HepG2 (cell line): Measurements from ENCODE around the gene MEI1. TPM values are rescaled to one million over a fixed set of nuclear protein-coding genes. Genes with fewer than 3 reads are reported as not detected.
A peak's percentile ranks its signal among the peaks of the same experiment; 100 is the strongest.

Experiments
- ATAC-seq: fragments of 200-7000 bp; cut with Tn5 transposase; 3 replicates; pipeline ENCODE4 v1.9.1; 2020; ENCODE audit warnings: mild to moderate bottlenecking, moderate library complexity
- BruUV-seq: library from RNA; stranded (reverse); fragments of 400-500 nt; replicated peaks from 2 replicates; lab custom pipeline; 2021; lab: Mats Ljungman, UMichigan
- CTCF ChIA-PET: fragments of 300-600 bp; formaldehyde crosslinking; extraction: SDS; loops from one replicate; lab custom pipeline; 2021; ENCODE audit warnings: low total read pairs, inconsistent platforms, low intra/inter-chr PET ratio; lab: Yijun Ruan, JAX
- POLR2A ChIA-PET: fragments of 350-600 bp; sonication (Branson Sonifier 250); formaldehyde crosslinking; loops from one replicate; lab custom pipeline; 2020; ENCODE audit warnings: antibody characterized with exemption, inconsistent platforms; lab: Yijun Ruan, JAX
- DNase-seq: peaks from one replicate; pipeline ENCODE4 v3.0.0-alpha.2; 2015; ENCODE audit warnings: low spot score
- FAIRE-seq: peaks from 3 replicates; lab custom pipeline; 2011; peaks lifted over from hg19 to GRCh38; lab: Jason Lieb, UNC
- H2AFZ ChIP-seq: one replicate; pipeline ENCODE4 v1.6.1; 2011; ENCODE audit warnings: low read length, inconsistent platforms
- H3K27ac ChIP-seq: fragments of 300-600 bp; 3 replicates; pipeline ENCODE4 v1.8.0; 2011; ENCODE audit warnings: mixed run types, mild to moderate bottlenecking, mixed read lengths, low read length, inconsistent platforms; ENCODE audit not compliant: insufficient read depth; ENCODE audit errors: extremely low read length
- H3K27me3 ChIP-seq, 2 experiments: fragments of 200-600 bp in 1 of 2; 2 replicates in 1 of 2; 3 replicates in 1 of 2; pipeline versions ENCODE4 v1.6.0 to v1.8.0; 2011; ENCODE audit warnings: low read length in 2 of 2, mild to moderate bottlenecking in 2 of 2, moderate library complexity in 2 of 2, inconsistent platforms in 1 of 2; ENCODE audit not compliant: insufficient read depth in 2 of 2, control insufficient read depth in 1 of 2
- H3K36me3 ChIP-seq, 2 experiments: fragments of 200-600 bp in 1 of 2; replicated peaks in 1 of 2; 2 replicates in 1 of 2; 3 replicates in 1 of 2; pipeline versions ENCODE4 v1.5.1 to v1.8.0; 2011; ENCODE audit warnings: low read length in 2 of 2, inconsistent platforms in 1 of 2; ENCODE audit not compliant: insufficient read depth in 2 of 2, control insufficient read depth in 1 of 2
- H3K4me1 ChIP-seq: 2 replicates; pipeline ENCODE4 v1.5.1; 2012; ENCODE audit warnings: low read length, inconsistent platforms; ENCODE audit not compliant: insufficient read depth
- H3K4me2 ChIP-seq: 2 replicates; pipeline ENCODE4 v1.6.0; 2011; ENCODE audit warnings: low read depth, low read length, inconsistent platforms
- H3K4me3 ChIP-seq, 3 experiments: fragments of 200-600 bp in 1 of 3; sonication (generic), shearing (Covaris generic) in 1 of 3; replicated peaks in 1 of 3; 2 replicates each; pipeline ENCODE4 v1.5.1; 2011 to 2016; ENCODE audit warnings: low read length in 3 of 3, inconsistent platforms in 2 of 3, low read depth in 2 of 3, mild to moderate bottlenecking in 2 of 3, control low read depth in 1 of 3, mixed read lengths in 1 of 3; ENCODE audit not compliant: insufficient read depth in 1 of 3
- H3K79me2 ChIP-seq: one replicate; pipeline ENCODE4 v1.6.1; 2011; ENCODE audit warnings: low read length, inconsistent platforms; ENCODE audit not compliant: insufficient read depth
- H3K9ac ChIP-seq: 2 replicates; pipeline ENCODE4 v1.6.0; 2011; ENCODE audit warnings: mild to moderate bottlenecking, low read depth, low read length, inconsistent platforms; ENCODE audit not compliant: insufficient read depth
- H3K9me3 ChIP-seq: 2 replicates; pipeline ENCODE4 v1.5.1; 2012; ENCODE audit warnings: mild to moderate bottlenecking, low read length
- H4K20me1 ChIP-seq: 2 replicates; pipeline ENCODE4 v1.6.0; 2011; ENCODE audit warnings: inconsistent platforms, mild to moderate bottlenecking, low read length, moderate library complexity; ENCODE audit not compliant: insufficient read depth
- E2F5 ChIP-seq: sonication (generic); formaldehyde crosslinking; conservative IDR thresholded peaks from 2 replicates; pipeline ENCODE4 v1.4.0; 2020; ENCODE audit warnings: missing genetic modification reagents
- FOXK1 ChIP-seq: sonication (generic); formaldehyde crosslinking; IDR thresholded peaks from 2 replicates; pipeline ENCODE4 v1.4.0; 2020; ENCODE audit warnings: low read depth, missing genetic modification reagents, borderline replicate concordance
- FOXO4 ChIP-seq: sonication (generic); formaldehyde crosslinking; conservative IDR thresholded peaks from 2 replicates; pipeline ENCODE4 v1.8.1; 2023; ENCODE audit warnings: missing genetic modification reagents
- HMGXB3 ChIP-seq: sonication (generic); formaldehyde crosslinking; IDR thresholded peaks from 2 replicates; pipeline ENCODE4 v1.4.0; 2020; ENCODE audit warnings: missing genetic modification reagents, borderline replicate concordance
- JUNB ChIP-seq: sonication (generic); formaldehyde crosslinking; IDR thresholded peaks from 2 replicates; pipeline ENCODE4 v1.8.0; 2022; ENCODE audit warnings: missing genetic modification reagents, mild to moderate bottlenecking, borderline replicate concordance
- SMARCC2 ChIP-seq: fragments of 450-650 bp; IDR thresholded peaks from 2 replicates; pipeline ENCODE4 v1.6.1; 2017; ENCODE audit warnings: antibody characterized with exemption, mild to moderate bottlenecking
- SOX13 ChIP-seq, 3 experiments: fragments of 450-650 bp in 1 of 3; sonication (generic) in 1 of 3; formaldehyde crosslinking in 1 of 3; IDR thresholded peaks in 2 of 3; conservative IDR thresholded peaks in 1 of 3; 2 replicates each; pipeline versions ENCODE4 v1.5.0 to v1.6.1; 2016 to 2020; ENCODE audit warnings: antibody characterized with exemption in 1 of 3, mild to moderate bottlenecking in 1 of 3, missing compliant biosample characterization in 1 of 3, missing genetic modification reagents in 1 of 3, moderate library complexity in 1 of 3
- SYNCRIP ChIP-seq: fragments of 200-400 bp; formaldehyde crosslinking; IDR thresholded peaks from 2 replicates; pipeline ENCODE4 v1.6.1; 2018; ENCODE audit warnings: mild to moderate bottlenecking, low read depth, low read length; ENCODE audit not compliant: insufficient read depth
- TFAP4 ChIP-seq: sonication (generic); IDR thresholded peaks from 2 replicates; pipeline ENCODE4 v1.6.1; 2016; ENCODE audit warnings: low read depth, borderline replicate concordance
- ZEB1 ChIP-seq: IDR thresholded peaks from 2 replicates; pipeline ENCODE4 v1.6.1; 2012; ENCODE audit warnings: mild to moderate bottlenecking, low read depth, inconsistent platforms; ENCODE audit not compliant: insufficient replicate concordance
- ZNF530 ChIP-seq: sonication (generic); formaldehyde crosslinking; IDR thresholded peaks from 2 replicates; pipeline ENCODE4 v1.5.0; 2020; ENCODE audit warnings: low read depth, mild to moderate bottlenecking, missing genetic modification reagents
- ZNF670 ChIP-seq: sonication (generic); formaldehyde crosslinking; IDR thresholded peaks from 2 replicates; pipeline ENCODE4 v1.8.0; 2022; ENCODE audit warnings: mild to moderate bottlenecking, missing genetic modification reagents, borderline replicate concordance
- ZNF772 ChIP-seq: sonication (generic); formaldehyde crosslinking; IDR thresholded peaks from 2 replicates; pipeline ENCODE4 v1.5.0; 2020; ENCODE audit warnings: mild to moderate bottlenecking, missing genetic modification reagents
- WGBS: methylation state at CpG from one replicate; pipeline ENCODE4 v1.1.6; 2017; ENCODE audit warnings: low lambda C conversion rate; 5-methylcytosine and 5-hydroxymethylcytosine counted together
- in situ Hi-C: cut with HindIII; loops from 2 replicates; pipeline ENCODE4 v1.10.0; 2017; ENCODE audit warnings: low pct_unique_long_range_greater_than_20kb; ENCODE audit not compliant: extremely low pct_ligation_motif_present
- intact Hi-C: fragments of 100-400 bp; cut with micrococcal nuclease; formaldehyde crosslinking; loops from one replicate; pipeline ENCODE4 v1.10.0; 2022; ENCODE audit not compliant: unreplicated experiment
- polyA plus RNA-seq, 8 experiments: library from polyadenylated mRNA; depleted of rRNA in 3 of 8; stranded (reverse) in 7 of 8; unstranded in 1 of 8; fragments of >200 nt; fragmentation: Illumina TruSeq in 4 of 8; extraction: Trizol in 4 of 8; gene quantifications; 2 replicates each; pipeline versions ENCODE4 v1.2.1 to v1.2.3, GENCODE V29; 2011 to 2016; ENCODE audit warnings: low read depth in 4 of 8, missing spikeins in 1 of 8, mixed read lengths in 1 of 8; ENCODE audit not compliant: insufficient read depth in 1 of 8
- total RNA-seq, 5 experiments: library from RNA; depleted of rRNA; stranded (reverse); fragments of >200 nt; fragmentation: Illumina TruSeq; extraction: Trizol; gene quantifications; 2 replicates each; pipeline ENCODE4 v1.2.3, GENCODE V29; 2016; ENCODE audit warnings: low read depth in 1 of 5

The MEI1 gene
- total and polyA plus RNA-seq, 2 of the 13 experiments (the other 11 are each of a cell fraction or from before 2014, with no cell fraction given): 0.75 to 1.9 TPM

- Histone ChIP-seq H3K27ac (peak within 1 kb of the TSS; percentile 96), H3K4me2 (peak within 1 kb of the TSS; percentile 92), H2AFZ (no peak within 1 kb of the TSS), H3K4me3 (peak within 1 kb of the TSS; percentile 79 to 96 (median 80)), H3K9me3 (no peaks in the 10 kb centered on the region), H3K27me3 (no peaks in the 10 kb centered on the region; a peak in 1 of 5 replicates), H3K79me2 (peaks cover 45% of the 10 kb centered on the region), H4K20me1 (peaks cover 4% of the 10 kb centered on the region; the same call in 1 of the 2 replicates), H3K9ac (peak within 1 kb of the TSS; percentile 99), H3K36me3 (peaks cover 5 to 16% of the 10 kb centered on the region in 2 experiments), H3K4me1 (peaks cover 55% of the 10 kb centered on the region)
- FAIRE-seq (peak; percentile 94), ATAC-seq (peak; percentile 89), DNase-seq (peak; percentile 99)
- CTCF ChIA-PET: no interaction called here
- in situ Hi-C loops (no loop called here), intact Hi-C loops (no loop called here)
- POLR2A ChIA-PET: interaction anchor here (0.6 to 4.0 kb wide), 17 partner anchors 10 to 364 kb away, joined by 3 to 45 read pairs (median 4); partner anchors contain the start of genes ACO2, CCDC134, CENPM and NDUFA6
- no TSS peak for BruUV-seq
- WGBS: 2% methylated on average over 11 of the region's 75 CpGs
- TF ChIP-seq JUNB (CRISPR knock-in tag) (no peak), ZNF670 (peak; percentile 79; the same call in 1 of the 2 replicates), ZNF530 (CRISPR knock-in tag) (no peak), ZEB1 (no peak), FOXO4 (CRISPR knock-in tag) (no peak), SMARCC2 (no peak), ZNF772 (CRISPR knock-in tag) (peak; percentile 87), E2F5 (CRISPR knock-in tag) (no peak), HMGXB3 (CRISPR knock-in tag) (peak; percentile 28; the same call in 1 of the 2 replicates), FOXK1 (peak; percentile 87; the same call in 1 of the 2 replicates), TFAP4 (peak; percentile 97), SYNCRIP (no peak), SOX13 (IDR thresholded peaks at IDR 0.05) (0 out of 2 replicates have a peak, but pooled peaks have one; percentile 18), SOX13 (CRISPR knock-in tag; conservative IDR thresholded peaks at IDR 0.05 in 1 of 2, IDR thresholded peaks at IDR 0.05 in 1 of 2) (no peak; a peak in 1 of 4 replicates)
These were observed 133.5 kb downstream of the MEI1 start, which contains the start of gene SREBF2 for GRCh38 chr22:41832553-41833368. SREBF2 (plus strand) TSS chr22:41833105; CDS start chr22:41833271, 166 bp downstream.
